IMR-90 (cell line): ENCODE results near the gene LSM14A. TPM values are rescaled to one million over a fixed set of nuclear protein-coding genes. Genes with fewer than 3 reads are reported as not detected.

ENCODE experiments used
- ATAC-seq: fragments of 200-7000 bp; cut with Tn5 transposase; 2 replicates; pipeline ENCODE4 v1.9.1; 2020; ENCODE audit warnings: low read depth, mild to moderate bottlenecking, moderate library complexity
- BruUV-seq: library from RNA; stranded (reverse); fragments of 400-500 nt; replicated peaks from 2 replicates; lab custom pipeline; 2021; lab: Mats Ljungman, UMichigan
- CTCF ChIA-PET: fragments of 300-600 bp; formaldehyde crosslinking; extraction: SDS; loops from one replicate; lab custom pipeline; 2021; ENCODE audit warnings: antibody characterized with exemption; lab: Yijun Ruan, JAX
- POLR2A ChIA-PET: fragments of 300-600 bp; sonication (Branson Sonifier 250); formaldehyde crosslinking; loops from one replicate; lab custom pipeline; 2022; ENCODE audit warnings: antibody characterized with exemption; ENCODE audit not compliant: unreplicated experiment; lab: Charles Lee
- DNase-seq: peaks from one replicate; pipeline ENCODE4 v3.0.0; 2013
- H2AFZ ChIP-seq: replicated peaks from 2 replicates; pipeline ENCODE3; 2013; ENCODE audit warnings: low read length, mild to moderate bottlenecking; ENCODE audit not compliant: poor library complexity
- H2AK5ac ChIP-seq: 2 replicates; pipeline ENCODE4 v1.6.1; 2013; ENCODE audit warnings: low read depth, low read length, inconsistent platforms
- H2AK9ac ChIP-seq: replicated peaks from 2 replicates; pipeline ENCODE3; 2013; ENCODE audit warnings: mild to moderate bottlenecking, low read depth, low read length, moderate library complexity; ENCODE audit not compliant: poor library complexity
- H2BK120ac ChIP-seq: 2 replicates; pipeline ENCODE4 v1.6.1; 2013; ENCODE audit warnings: low read depth, low read length, inconsistent platforms
- H2BK15ac ChIP-seq: 3 replicates; pipeline ENCODE4 v1.6.1; 2013; ENCODE audit warnings: low read depth, low read length, inconsistent platforms
- H2BK20ac ChIP-seq: 2 replicates; pipeline ENCODE4 v1.6.1; 2013; ENCODE audit warnings: low read depth, mild to moderate bottlenecking, inconsistent platforms, low read length, moderate library complexity
- H2BK5ac ChIP-seq: 2 replicates; pipeline ENCODE4 v1.6.1; 2013; ENCODE audit warnings: mild to moderate bottlenecking, low read depth, low read length, inconsistent platforms; ENCODE audit not compliant: poor library complexity, severe bottlenecking
- H3K14ac ChIP-seq: replicated peaks from 2 replicates; pipeline ENCODE4 v1.6.1; 2013; ENCODE audit warnings: low read depth, low read length, inconsistent platforms
- H3K18ac ChIP-seq: 2 replicates; pipeline ENCODE4 v1.6.1; 2013; ENCODE audit warnings: low read depth, low read length, control low read depth
- H3K23ac ChIP-seq: 2 replicates; pipeline ENCODE4 v1.6.1; 2013; ENCODE audit warnings: low read depth, low read length, inconsistent platforms
- H3K27ac ChIP-seq: 2 replicates; pipeline ENCODE4 v1.5.1; 2013; ENCODE audit warnings: mild to moderate bottlenecking, control low read depth, low read length; ENCODE audit not compliant: insufficient read depth
- H3K27me3 ChIP-seq: 2 replicates; pipeline ENCODE4 v1.6.1; 2013; ENCODE audit warnings: low read length; ENCODE audit not compliant: control insufficient read depth, insufficient read depth
- H3K36me3 ChIP-seq: 2 replicates; pipeline ENCODE4 v1.6.1; 2013; ENCODE audit warnings: low read length, mixed read lengths; ENCODE audit not compliant: control insufficient read depth, insufficient read depth
- H3K4ac ChIP-seq: 2 replicates; pipeline ENCODE4 v1.6.1; 2013; ENCODE audit warnings: low read depth, low read length, inconsistent platforms
- H3K4me1 ChIP-seq: 2 replicates; pipeline ENCODE4 v1.6.1; 2013; ENCODE audit warnings: low read length, mixed read lengths; ENCODE audit not compliant: control insufficient read depth, insufficient read depth
- H3K4me2 ChIP-seq: 2 replicates; pipeline ENCODE4 v1.6.1; 2013; ENCODE audit warnings: low read depth, mild to moderate bottlenecking, control low read depth, low read length, moderate library complexity
- H3K4me3 ChIP-seq: 2 replicates; pipeline ENCODE4 v1.5.1; 2013; ENCODE audit warnings: low read depth, mild to moderate bottlenecking, control low read depth, low read length, moderate library complexity; ENCODE audit not compliant: insufficient read depth
- H3K56ac ChIP-seq: 2 replicates; pipeline ENCODE4 v1.6.1; 2013; ENCODE audit warnings: low read length, inconsistent platforms; ENCODE audit not compliant: insufficient read depth; ENCODE audit errors: extremely low read depth
- H3K79me1 ChIP-seq, 2 experiments: 2 replicates each; pipeline ENCODE4 v1.6.1; 2013; ENCODE audit warnings: low read length in 2 of 2, inconsistent platforms in 1 of 2, low read depth in 1 of 2
- H3K9ac ChIP-seq: 2 replicates; pipeline ENCODE4 v1.6.1; 2013; ENCODE audit warnings: low read depth, low read length, control low read depth
- H3K9me1 ChIP-seq: 2 replicates; pipeline ENCODE4 v1.6.1; 2013; ENCODE audit warnings: low read length, inconsistent platforms; ENCODE audit not compliant: insufficient read depth
- H3K9me3 ChIP-seq: 2 replicates; pipeline ENCODE4 v1.6.1; 2013; ENCODE audit warnings: low read length; ENCODE audit not compliant: control insufficient read depth, insufficient read depth
- H4K20me1 ChIP-seq: 2 replicates; pipeline ENCODE4 v1.6.1; 2013; ENCODE audit warnings: low read length, inconsistent platforms; ENCODE audit not compliant: insufficient read depth
- H4K5ac ChIP-seq: 2 replicates; pipeline ENCODE4 v1.6.1; 2013; ENCODE audit warnings: mild to moderate bottlenecking, low read depth, low read length, control low read depth
- H4K8ac ChIP-seq, 2 experiments: 2 replicates each; pipeline ENCODE4 v1.6.1; 2013; ENCODE audit warnings: low read depth in 2 of 2, low read length in 2 of 2, control low read depth in 1 of 2, inconsistent platforms in 1 of 2
- H4K91ac ChIP-seq: 2 replicates; pipeline ENCODE4 v1.6.1; 2013; ENCODE audit warnings: low read depth, low read length, inconsistent platforms; ENCODE audit not compliant: insufficient read depth
- BHLHE40 ChIP-seq: fragments of 150-350 bp; IDR thresholded peaks from 2 replicates; pipeline ENCODE4 v1.6.1; 2016; ENCODE audit warnings: mild to moderate bottlenecking, low read depth, low read length
- CHD1 ChIP-seq: IDR thresholded peaks from 2 replicates; pipeline ENCODE4 v1.6.1; 2012; ENCODE audit warnings: low read depth, low read length, improper control_type of control experiment
- ELK1 ChIP-seq: fragments of 150-350 bp; IDR thresholded peaks from 2 replicates; pipeline ENCODE4 v1.6.1; 2016; ENCODE audit warnings: low read depth, mild to moderate bottlenecking, low read length, moderate library complexity, borderline replicate concordance
- MAZ ChIP-seq: IDR thresholded peaks from 2 replicates; pipeline ENCODE4 v1.6.1; 2012; ENCODE audit warnings: low read depth, mild to moderate bottlenecking, low read length, improper control_type of control experiment, moderate library complexity, borderline replicate concordance
- MXI1 ChIP-seq: IDR thresholded peaks from 2 replicates; pipeline ENCODE4 v1.6.1; 2012; ENCODE audit warnings: low read depth, mild to moderate bottlenecking, low read length, moderate library complexity, borderline replicate concordance
- NFE2L2 ChIP-seq: fragments of 150-350 bp; IDR thresholded peaks from 2 replicates; pipeline ENCODE4 v1.6.1; 2016; ENCODE audit warnings: low read depth, mild to moderate bottlenecking, low read length
- POLR2A ChIP-seq: IDR thresholded peaks from 2 replicates; pipeline ENCODE4 v1.6.1; 2012; ENCODE audit warnings: mild to moderate bottlenecking, low read depth, low read length
- RAD21 ChIP-seq: IDR thresholded peaks from 2 replicates; pipeline ENCODE4 v1.6.1; 2012; ENCODE audit warnings: low read length, improper control_type of control experiment
- RCOR1 ChIP-seq: IDR thresholded peaks from 2 replicates; pipeline ENCODE4 v1.6.1; 2012; ENCODE audit warnings: mild to moderate bottlenecking, low read length, improper control_type of control experiment; ENCODE audit not compliant: insufficient replicate concordance
- SMC3 ChIP-seq: fragments of 150-350 bp; IDR thresholded peaks from 2 replicates; pipeline ENCODE4 v1.6.1; 2016; ENCODE audit warnings: low read depth, mild to moderate bottlenecking, antibody characterized with exemption, low read length, moderate library complexity
- USF2 ChIP-seq: fragments of 150-350 bp; IDR thresholded peaks from 2 replicates; pipeline ENCODE4 v1.6.1; 2017; ENCODE audit warnings: mild to moderate bottlenecking, antibody characterized with exemption, low read length, low read depth
- WGBS, 2 experiments: methylation state at CpG; one replicate each; pipeline versions ENCODE4 v1.1.5 to v1.1.7; 2013; ENCODE audit warnings: missing lambda C conversion rate in 2 of 2; ENCODE audit not compliant: insufficient read length in 1 of 2; ENCODE audit errors: extremely low coverage in 2 of 2; 5-methylcytosine and 5-hydroxymethylcytosine counted together
- dilution Hi-C: fragments of 300-500 bp; cut with HindIII; formaldehyde crosslinking; loops from one replicate; pipeline ENCODE4 v1.14.3; 2018; ENCODE audit warnings: low sequenced_read_pairs; ENCODE audit not compliant: unreplicated experiment
- in situ Hi-C: fragments of 300-500 bp; cut with MboI; formaldehyde crosslinking; loops from 3 replicates; pipeline ENCODE4 v1.14.3; 2019; ENCODE audit warnings: low sequenced_read_pairs, inconsistent platforms, mixed read lengths
- intact Hi-C: fragments of 100-400 bp; cut with micrococcal nuclease; formaldehyde crosslinking; loops from 2 replicates; pipeline ENCODE4 v1.10.0; 2022
- polyA plus RNA-seq, 3 experiments: library from polyadenylated mRNA; depleted of rRNA; stranded (reverse); fragments of >200 nt; gene quantifications; 2 replicates each; pipeline ENCODE4 v1.2.3, GENCODE V29; 2012; ENCODE audit warnings: low replicate concordance in 1 of 3
- total RNA-seq: library from RNA; depleted of rRNA; stranded (reverse); fragments of >200 nt; gene quantifications from 2 replicates; pipeline ENCODE4 v1.2.3, GENCODE V29; 2012

Gene LSM14A
- total and polyA plus RNA-seq, 2 of the 4 experiments (the other 2 are of a cell fraction) = 44.3 to 54.8 TPM

GRCh38 chr19:34128558-34129250, 43.6 kb upstream of the LSM14A start:
- no peaks in the 10 kb centered on the region for H4K20me1 ChIP-seq
- ATAC-seq = no peak

More at GRCh38 chr19:34128558-34129250, 43.6 kb upstream of the LSM14A start:
- dilution Hi-C loops (no loop called here), intact Hi-C loops (no loop called here), in situ Hi-C loops (loop anchor here (25.0 kb wide), 1 partner anchor 584 kb away; no protein-coding TSS in a partner anchor)
- no peak overlapping the region for H2AFZ ChIP-seq
- POLR2A ChIA-PET = no interaction called here
- H4K8ac ChIP-seq = no peak overlapping the region
- H2BK120ac ChIP-seq = no peak overlapping the region
- H3K9me3 ChIP-seq = no peaks in the 10 kb centered on the region
- no peak overlapping the region for H2AK5ac ChIP-seq
- H3K4me3 ChIP-seq = no peak overlapping the region
- no peaks in the 10 kb centered on the region for H3K9me1 ChIP-seq
- no peak overlapping the region for H3K56ac ChIP-seq
- no peak overlapping the region for H2AK9ac ChIP-seq
- H3K27ac ChIP-seq = no peak overlapping the region
- 0 out of 2 replicates have a peak, but pooled peaks cover 2% of the 10 kb centered on the region for H3K4me1 ChIP-seq
- 100% methylated on average over 3 of the region's 6 CpGs; no CpG with 5 or more reads in 1 of the 2 experiments for WGBS, 2 experiments
- H3K79me1 ChIP-seq = no peaks in the 10 kb centered on the region
- no peak overlapping the region for H3K4ac ChIP-seq
- no peaks in the 10 kb centered on the region for H3K36me3 ChIP-seq
- no peak overlapping the region for H3K18ac ChIP-seq
- BruUV-seq = no TSS peak
- TF ChIP-seq RAD21 (no peak), RCOR1 (no peak), SMC3 (no peak), ELK1 (no peak), CHD1 (no peak), POLR2A (no peak), USF2 (no peak), MAZ (no peak), BHLHE40 (no peak), MXI1 (no peak), NFE2L2 (no peak)
- H2BK5ac ChIP-seq = no peak overlapping the region
- H4K5ac ChIP-seq = no peak overlapping the region
- H3K27me3 ChIP-seq = peaks cover 2% of the 10 kb centered on the region
- DNase-seq = no peak
- H2BK15ac ChIP-seq = no peak overlapping the region
- H3K4me2 ChIP-seq = no peak overlapping the region
- no peak overlapping the region for H4K91ac ChIP-seq
- no peak overlapping the region for H3K9ac ChIP-seq
- H2BK20ac ChIP-seq = no peak overlapping the region
- H3K14ac ChIP-seq = no peak overlapping the region
- CTCF ChIA-PET = interaction anchor here (0.7 kb wide), 1 partner anchor 83 kb away, joined by 3 read pairs; no protein-coding TSS in a partner anchor
- H3K23ac ChIP-seq = no peak overlapping the region
